Thoracic aorta (tissue), 2 donors: ENCODE results near the gene SLC25A5. TPM values are rescaled to one million over a fixed set of nuclear protein-coding genes. Genes with fewer than 3 reads are reported as not detected.

Experiments used
- ATAC-seq: fragments of 150-250 bp; one replicate; pipeline ENCODE4 v1.8.0; 2017; ENCODE audit warnings: low read depth; ENCODE audit not compliant: insufficient number of reproducible peaks, low FRiP score
- DNase-seq: peaks from one replicate; pipeline ENCODE4 v3.0.0-alpha.2; 2020; ENCODE audit warnings: low spot score
- H3K27ac ChIP-seq, 2 donors: fragments of 200-600 bp; sonication (generic); 1 replicate in 1 of 2; 2 replicates in 1 of 2; pipeline ENCODE4 v1.5.1; 2016; ENCODE audit warnings: mild to moderate bottlenecking in 2 of 2, moderate library complexity in 2 of 2
- H3K27me3 ChIP-seq: fragments of 200-600 bp; sonication (generic); replicated peaks from 2 replicates; pipeline ENCODE4 v1.6.0; 2016; ENCODE audit warnings: mild to moderate bottlenecking; ENCODE audit not compliant: insufficient read depth
- H3K36me3 ChIP-seq: fragments of 200-600 bp; sonication (generic); one replicate; pipeline ENCODE4 v1.5.1; 2016
- H3K4me1 ChIP-seq, 2 donors: fragments of 200-600 bp; sonication (generic); 1 replicate in 1 of 2; 2 replicates in 1 of 2; pipeline versions ENCODE4 v1.5.1 to v1.6.0; 2016; ENCODE audit warnings: low read depth in 2 of 2, mild to moderate bottlenecking in 1 of 2; ENCODE audit not compliant: control insufficient read depth in 1 of 2
- H3K4me3 ChIP-seq: fragments of 200-600 bp; sonication (generic); 2 replicates; pipeline ENCODE4 v1.5.1; 2016; ENCODE audit warnings: mild to moderate bottlenecking
- H3K9me3 ChIP-seq: fragments of 200-600 bp; sonication (generic); 2 replicates; pipeline ENCODE4 v1.5.1; 2016
- CTCF ChIP-seq: fragments of 200-600 bp; sonication (generic); IDR thresholded peaks from one replicate; pipeline ENCODE4 v1.5.1; 2019; ENCODE audit warnings: antibody characterized with exemption
- total RNA-seq, 2 donors: library from RNA; depleted of rRNA; stranded (reverse); fragments of >200 nt; gene quantifications; one replicate each; pipeline versions ENCODE4 v1.1.0 to v1.2.3, GENCODE V29; 2016

Gene SLC25A5
- total RNA-seq, 2 donors from 2014 or later = 102 to 123 TPM

DNA sequence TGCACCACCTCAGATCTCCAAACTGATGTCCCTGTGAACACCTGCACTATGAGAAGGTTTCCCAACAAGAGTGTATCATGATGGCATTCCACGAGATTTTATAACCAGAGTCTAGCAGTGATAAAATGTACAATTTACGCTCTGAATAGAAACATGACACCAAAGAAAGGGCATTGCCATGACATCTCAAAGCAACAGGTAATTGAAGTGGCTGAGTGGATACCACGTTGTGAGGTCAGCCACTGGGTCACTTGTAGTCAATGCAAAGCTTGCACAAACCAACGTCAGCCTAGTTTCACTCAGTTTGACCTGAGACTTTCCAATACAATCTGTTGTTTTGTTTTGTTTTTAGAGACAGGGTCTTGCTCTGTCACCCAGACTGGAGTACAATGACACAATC, 15.0 kb upstream of the SLC25A5 start:
- DNase-seq = no peak
- TF ChIP-seq CTCF = no peak
- no peaks in the 10 kb centered on the region for H3K36me3 ChIP-seq
- no peak overlapping the region for H3K27ac ChIP-seq
- no peaks in the 10 kb centered on the region for H3K4me1 ChIP-seq
- H3K4me3 ChIP-seq = no peak overlapping the region
- no peaks in the 10 kb centered on the region for H3K9me3 ChIP-seq
- no peak for ATAC-seq
- H3K27me3 ChIP-seq = no peaks in the 10 kb centered on the region

- no peaks in the 10 kb centered on the region for H3K9me3 ChIP-seq
- no peak for ATAC-seq
These were observed 13.0 kb upstream of the SLC25A5 start for GRCh38 chrX:119455264-119455663.

DNA sequence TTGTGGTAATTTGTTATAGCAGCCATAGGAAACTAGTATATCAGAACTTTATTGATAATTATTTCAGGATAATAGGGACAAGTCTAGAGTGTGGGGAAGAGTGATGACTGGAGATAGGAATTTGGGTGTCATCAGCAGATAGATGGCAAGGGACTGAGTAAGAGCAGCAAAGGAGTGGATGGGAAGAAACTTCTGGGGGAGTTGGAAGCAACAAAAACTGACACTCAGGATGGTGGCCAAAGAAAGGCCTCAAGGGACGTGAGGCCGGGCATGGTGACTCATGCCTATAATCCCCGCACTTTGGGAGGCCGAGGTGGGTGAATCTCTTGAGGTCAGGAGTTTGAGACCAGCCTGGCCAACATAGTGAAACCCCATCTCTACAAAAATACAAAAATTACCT, 9.1 kb upstream of the SLC25A5 start:
- TF ChIP-seq CTCF = no peak
- ATAC-seq = no peak
- H3K36me3 ChIP-seq = no peaks in the 10 kb centered on the region

More at GRCh38 chrX:119455264-119455663, 13.0 kb upstream of the SLC25A5 start:
- no peaks in the 10 kb centered on the region for H3K27me3 ChIP-seq
- H3K4me1 ChIP-seq = no peaks in the 10 kb centered on the region
- no peak overlapping the region for H3K27ac ChIP-seq
- no peak for DNase-seq
- no peak for TF ChIP-seq CTCF
- H3K36me3 ChIP-seq = no peaks in the 10 kb centered on the region
- no peak overlapping the region for H3K4me3 ChIP-seq

GRCh38 chrX:119465555-119465954, 2.7 kb upstream of the SLC25A5 start:
- TF ChIP-seq CTCF = no peak
- H3K27ac ChIP-seq = no peak overlapping the region
- no peak for ATAC-seq

More for the DNA sequence above, 9.1 kb upstream of the SLC25A5 start:
- Histone ChIP-seq H3K4me1 (no peaks in the 10 kb centered on the region), H3K9me3 (no peaks in the 10 kb centered on the region), H3K4me3 (no peak overlapping the region), H3K27ac (no peak overlapping the region), H3K27me3 (no peaks in the 10 kb centered on the region)
- no peak for DNase-seq

DNA sequence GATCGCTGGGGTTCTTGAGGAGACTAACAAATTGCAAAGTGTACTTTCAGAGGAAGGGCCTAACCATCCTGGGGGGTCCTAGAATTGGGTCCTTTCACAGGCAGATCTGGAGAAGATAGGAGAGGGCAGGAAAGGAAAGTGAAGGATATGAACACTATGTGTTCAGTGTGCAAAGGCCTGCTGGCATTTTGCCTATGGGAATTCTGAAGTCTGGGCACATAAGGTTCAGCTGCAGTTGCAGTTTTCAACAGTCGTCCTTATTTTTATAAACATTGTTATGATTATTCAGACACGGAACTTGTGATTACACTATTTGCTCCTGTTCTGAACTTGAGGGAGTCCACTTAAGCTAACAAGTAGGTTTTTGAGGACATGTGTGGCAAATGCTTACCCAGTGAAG, 1.3 kb upstream of the SLC25A5 start:
- H3K9me3 ChIP-seq = no peaks in the 10 kb centered on the region
- H3K36me3 ChIP-seq = no peaks in the 10 kb centered on the region
- peaks cover 0 to 6% of the 10 kb centered on the region in 2 donors for H3K4me1 ChIP-seq
- DNase-seq = no peak
- ATAC-seq = no peak
- H3K4me3 ChIP-seq = no peak overlapping the region
- no peak for TF ChIP-seq CTCF
- no peaks in the 10 kb centered on the region for H3K27me3 ChIP-seq
- no peak overlapping the region for H3K27ac ChIP-seq

More at GRCh38 chrX:119465555-119465954, 2.7 kb upstream of the SLC25A5 start:
- H3K4me3 ChIP-seq = no peak overlapping the region
- no peaks in the 10 kb centered on the region for H3K36me3 ChIP-seq
- no peaks in the 10 kb centered on the region for H3K27me3 ChIP-seq
- no peak for DNase-seq
- no peaks in the 10 kb centered on the region for H3K9me3 ChIP-seq
- peaks cover 0 to 6% of the 10 kb centered on the region in 2 donors for H3K4me1 ChIP-seq
